Sigmoid colon (tissue), 7 donors: Measurements from ENCODE around the gene BRIP1. TPM values are rescaled to one million over a fixed set of nuclear protein-coding genes. Genes with fewer than 3 reads are reported as not detected.
A peak's percentile ranks its signal among the peaks of the same experiment; 100 is the strongest.

Source experiments
- DNase-seq: peaks from one replicate; pipeline ENCODE4 v3.0.0-alpha.2; 2019
- H3K27ac ChIP-seq, 4 donors: fragments of 200-600 bp; sonication (generic); one replicate each; pipeline ENCODE4 v1.5.1; 2016 to 2019; ENCODE audit warnings: mild to moderate bottlenecking in 1 of 4
- H3K27me3 ChIP-seq, 3 donors: fragments of 200-600 bp; sonication (generic); one replicate each; pipeline ENCODE4 v1.5.1; 2019; ENCODE audit warnings: mild to moderate bottlenecking in 1 of 3
- H3K36me3 ChIP-seq, 4 donors: fragments of 200-600 bp; sonication (generic); one replicate each; pipeline ENCODE4 v1.5.1; 2016 to 2019
- H3K4me1 ChIP-seq, 4 donors: fragments of 200-600 bp; sonication (generic); one replicate each; pipeline ENCODE4 v1.5.1; 2017 to 2019
- H3K4me3 ChIP-seq, 4 donors: fragments of 200-600 bp; sonication (generic); one replicate each; pipeline ENCODE4 v1.5.1; 2017 to 2019; ENCODE audit warnings: mild to moderate bottlenecking in 2 of 4, moderate library complexity in 1 of 4
- H3K9me3 ChIP-seq, 4 donors: fragments of 200-600 bp in 3 of 4; sonication (generic) in 3 of 4; one replicate each; pipeline versions ENCODE4 v1.5.1 to v1.6.1; 2013 to 2019
- EP300 ChIP-seq, 4 donors: sonication (generic); formaldehyde crosslinking; IDR thresholded peaks; one replicate each; pipeline ENCODE4 v1.6.1; 2017; ENCODE audit warnings: antibody characterized with exemption in 4 of 4
- POLR2A ChIP-seq, 2 donors: fragments of 450-650 bp; IDR thresholded peaks; one replicate each; pipeline ENCODE4 v1.6.1; 2016; ENCODE audit warnings: antibody characterized with exemption in 2 of 2, mild to moderate bottlenecking in 2 of 2, moderate library complexity in 2 of 2
- POLR2AphosphoS5 ChIP-seq, 4 donors: sonication (generic); formaldehyde crosslinking; IDR thresholded peaks; one replicate each; pipeline ENCODE4 v1.6.1; 2017; ENCODE audit warnings: antibody characterized with exemption in 4 of 4
- WGBS, 2 donors: extraction: QIAGEN DNeasy Blood & Tissue Kit; methylation state at CpG; one replicate each; pipeline ENCODE4 v1.1.7; 2013; 5-methylcytosine and 5-hydroxymethylcytosine counted together
- intact Hi-C: fragments of 100-400 bp; cut with DNase I; formaldehyde crosslinking; loops from one replicate; pipeline ENCODE4 v1.15.1; 2023
- polyA plus RNA-seq, 3 donors: library from polyadenylated mRNA; stranded (reverse); fragments of 200-250 nt; gene quantifications; one replicate each; pipeline ENCODE4 v1.2.3, GENCODE V29; 2013
- total RNA-seq, 4 donors: library from RNA; depleted of rRNA; stranded (reverse); fragments of >200 nt; gene quantifications; one replicate each; pipeline ENCODE4 v1.1.0, GENCODE V29; 2016
- TF ChIP-seq, protein P1 (sequence below), 4 experiments: fragments of 450-650 bp in 3 of 4; fragments of 200-600 bp in 1 of 4; IDR thresholded peaks; one replicate each; pipeline ENCODE4 v1.5.1; 2016 to 2019; ENCODE audit warnings: antibody characterized with exemption in 4 of 4, mild to moderate bottlenecking in 3 of 4, moderate library complexity in 2 of 4
- donor health status: healthy with polysubstance abuse.
- donor health status: Bipolar disorder and iron deficiency.
- donor health status: healthy.

Gene BRIP1
- total and polyA plus RNA-seq, 7 donors: under 0.01 to 1.5 (median 0.41) TPM; not detected in 1

DNA sequence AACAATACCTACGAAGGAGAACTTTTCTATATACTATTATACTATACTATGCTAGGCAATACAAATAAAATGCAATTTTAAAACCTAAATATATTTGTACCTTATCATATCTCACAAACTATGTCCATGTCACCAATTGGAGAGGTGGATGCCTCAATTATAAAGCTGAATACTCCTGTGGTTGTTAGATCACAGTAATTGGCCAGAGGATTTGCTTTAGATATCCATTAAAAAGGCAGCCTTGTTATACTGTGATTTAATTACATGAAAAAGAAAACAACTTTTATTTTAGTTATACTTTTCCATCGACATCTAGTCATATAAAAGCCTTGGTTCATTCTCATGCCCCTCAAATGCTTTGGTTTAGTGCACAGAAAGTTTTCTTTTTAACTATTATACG is 129.3 kb downstream of the BRIP1 start:
- peaks cover 0 to 3% (median 0%) of the 10 kb centered on the region in 4 donors for H3K9me3 ChIP-seq
- no peaks in the 10 kb centered on the region for H3K36me3 ChIP-seq
- TF ChIP-seq, protein P1, sequence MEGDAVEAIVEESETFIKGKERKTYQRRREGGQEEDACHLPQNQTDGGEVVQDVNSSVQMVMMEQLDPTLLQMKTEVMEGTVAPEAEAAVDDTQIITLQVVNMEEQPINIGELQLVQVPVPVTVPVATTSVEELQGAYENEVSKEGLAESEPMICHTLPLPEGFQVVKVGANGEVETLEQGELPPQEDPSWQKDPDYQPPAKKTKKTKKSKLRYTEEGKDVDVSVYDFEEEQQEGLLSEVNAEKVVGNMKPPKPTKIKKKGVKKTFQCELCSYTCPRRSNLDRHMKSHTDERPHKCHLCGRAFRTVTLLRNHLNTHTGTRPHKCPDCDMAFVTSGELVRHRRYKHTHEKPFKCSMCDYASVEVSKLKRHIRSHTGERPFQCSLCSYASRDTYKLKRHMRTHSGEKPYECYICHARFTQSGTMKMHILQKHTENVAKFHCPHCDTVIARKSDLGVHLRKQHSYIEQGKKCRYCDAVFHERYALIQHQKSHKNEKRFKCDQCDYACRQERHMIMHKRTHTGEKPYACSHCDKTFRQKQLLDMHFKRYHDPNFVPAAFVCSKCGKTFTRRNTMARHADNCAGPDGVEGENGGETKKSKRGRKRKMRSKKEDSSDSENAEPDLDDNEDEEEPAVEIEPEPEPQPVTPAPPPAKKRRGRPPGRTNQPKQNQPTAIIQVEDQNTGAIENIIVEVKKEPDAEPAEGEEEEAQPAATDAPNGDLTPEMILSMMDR (IDR thresholded peaks at IDR 0.05): no peak
- TF ChIP-seq EP300 (IDR thresholded peaks at IDR 0.05) (no peak), POLR2A (IDR thresholded peaks at IDR 0.05) (no peak), POLR2AphosphoS5 (IDR thresholded peaks at IDR 0.05) (no peak)
- H3K27ac ChIP-seq: no peak overlapping the region
- WGBS, 2 donors: 94% methylated on average over 3 of the region's 3 CpGs
- no peaks in the 10 kb centered on the region for H3K27me3 ChIP-seq
- H3K4me3 ChIP-seq: no peak overlapping the region
- DNase-seq: no peak
- no peaks in the 10 kb centered on the region for H3K4me1 ChIP-seq
- intact Hi-C loops: no loop called here

DNA sequence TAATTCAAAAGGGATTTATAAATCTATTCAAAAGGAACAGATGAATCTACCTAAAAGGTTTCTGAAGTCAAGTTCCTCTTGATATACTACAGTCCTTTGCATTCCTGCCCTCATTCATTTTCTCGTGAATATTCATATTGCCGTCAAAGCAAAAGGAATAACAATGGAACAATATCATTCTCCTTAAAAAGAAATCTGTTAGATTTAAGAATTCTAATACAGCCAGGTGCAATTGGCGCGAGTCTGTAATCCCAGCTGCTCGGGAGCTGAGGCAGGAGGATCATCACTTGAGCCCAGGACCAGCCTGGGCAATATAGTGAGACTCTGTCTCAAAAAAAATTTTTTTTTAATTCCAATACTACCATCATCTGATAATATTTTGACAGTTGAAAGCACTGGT is 130.3 kb downstream of the BRIP1 start:
- H3K27ac ChIP-seq: no peak overlapping the region
- no peaks in the 10 kb centered on the region for H3K27me3 ChIP-seq
- no peaks in the 10 kb centered on the region for H3K36me3 ChIP-seq
- H3K4me3 ChIP-seq: no peak overlapping the region
- 97 to 98% methylated on average over 5 of the region's 5 CpGs for WGBS, 2 donors
- no peaks in the 10 kb centered on the region for H3K4me1 ChIP-seq
- DNase-seq: no peak
- peaks cover 0 to 3% (median 0%) of the 10 kb centered on the region in 4 donors for H3K9me3 ChIP-seq
- intact Hi-C loops: no loop called here
- TF ChIP-seq EP300 (IDR thresholded peaks at IDR 0.05) (no peak), POLR2AphosphoS5 (IDR thresholded peaks at IDR 0.05) (no peak), POLR2A (IDR thresholded peaks at IDR 0.05) (no peak)
- TF ChIP-seq, protein P1 (IDR thresholded peaks at IDR 0.05): no peak

- H3K9me3 ChIP-seq: peaks cover 0 to under 1% (median 0%) of the 10 kb centered on the region in 4 donors
- TF ChIP-seq POLR2AphosphoS5 (IDR thresholded peaks at IDR 0.05) (no peak), POLR2A (IDR thresholded peaks at IDR 0.05) (no peak), EP300 (IDR thresholded peaks at IDR 0.05) (no peak)
- TF ChIP-seq, protein P1 (IDR thresholded peaks at IDR 0.05): no peak
- no peak overlapping the region for H3K4me3 ChIP-seq
- H3K27ac ChIP-seq: no peak overlapping the region
- intact Hi-C loops: no loop called here
- H3K27me3 ChIP-seq: no peaks in the 10 kb centered on the region
- DNase-seq: no peak
- H3K4me1 ChIP-seq: no peaks in the 10 kb centered on the region
- no peaks in the 10 kb centered on the region for H3K36me3 ChIP-seq
- 77 to 78% methylated on average over 3 of the region's 3 CpGs for WGBS, 2 donors
Measured at GRCh38 chr17:61732169-61732568, 131.2 kb downstream of the BRIP1 start.

- no peak for TF ChIP-seq POLR2AphosphoS5 (IDR thresholded peaks at IDR 0.05)
- TF ChIP-seq, protein P1 (IDR thresholded peaks at IDR 0.05): no peak
- no peak for TF ChIP-seq EP300 (IDR thresholded peaks at IDR 0.05)
- TF ChIP-seq POLR2A (IDR thresholded peaks at IDR 0.05): no peak
- no peaks in the 10 kb centered on the region for H3K36me3 ChIP-seq
- H3K27ac ChIP-seq: no peak overlapping the region
- H3K27me3 ChIP-seq: no peaks in the 10 kb centered on the region
- no peaks in the 10 kb centered on the region for H3K4me1 ChIP-seq
- no peak for DNase-seq
- intact Hi-C loops: no loop called here
- H3K4me3 ChIP-seq: no peak overlapping the region
- no peaks in the 10 kb centered on the region for H3K9me3 ChIP-seq
Measured at GRCh38 chr17:61731330-61731729, 132.0 kb downstream of the BRIP1 start.

DNA sequence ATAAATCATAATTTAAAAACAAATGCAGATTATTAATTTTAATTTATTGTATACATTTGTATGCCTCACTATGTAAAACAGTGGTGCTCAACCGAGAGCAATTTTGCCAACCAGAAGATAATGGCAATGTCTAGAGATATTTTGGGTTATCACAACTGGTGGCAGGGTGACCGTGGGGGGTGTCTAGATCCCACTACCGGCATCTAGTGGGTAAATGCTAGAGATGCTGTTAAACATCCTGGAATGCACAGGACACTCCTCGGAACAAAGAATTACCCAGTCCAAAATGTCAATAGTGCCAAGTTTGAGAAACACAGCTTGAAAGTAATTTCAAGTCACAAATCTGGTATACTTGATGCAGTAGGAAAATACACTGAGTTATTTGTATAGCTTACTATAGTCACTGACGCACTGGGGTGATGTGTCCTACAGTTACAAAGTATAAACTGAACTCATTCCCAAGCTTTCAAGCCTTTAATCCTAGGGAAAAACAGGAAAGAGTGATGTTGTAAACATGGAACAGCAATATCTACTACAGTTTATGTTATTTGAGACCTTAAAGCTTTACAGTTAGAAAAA is 133.5 kb downstream of the BRIP1 start:
- intact Hi-C loops: no loop called here
- DNase-seq: no peak
- 91 to 94% methylated on average over 5 of the region's 5 CpGs for WGBS, 2 donors
- H3K9me3 ChIP-seq: no peaks in the 10 kb centered on the region
- H3K4me3 ChIP-seq: no peak overlapping the region
- H3K27ac ChIP-seq: no peak overlapping the region
- H3K36me3 ChIP-seq: no peaks in the 10 kb centered on the region
- no peak for TF ChIP-seq EP300 (IDR thresholded peaks at IDR 0.05)
- peak in 1 of 2 donors; percentile 1 for TF ChIP-seq POLR2A (IDR thresholded peaks at IDR 0.05)
- H3K27me3 ChIP-seq: no peaks in the 10 kb centered on the region
- H3K4me1 ChIP-seq: no peaks in the 10 kb centered on the region
